Activated CD4-positive, alpha-beta T cell treated with anti-CD3 and anti-CD28 coated beads, Interleukin-2, amount 10 ng/mL, durations not matched to agents 7 days and 5 days (primary cell): Measurements from ENCODE around the gene SLC41A1. TPM values are rescaled to one million over a fixed set of nuclear protein-coding genes. Genes with fewer than 3 reads are reported as not detected.

Experiments used
- CTCF ChIA-PET: fragments of 350-600 bp; sonication (Branson Sonifier 250); formaldehyde crosslinking; loops from one replicate; lab custom pipeline; 2021; ENCODE audit warnings: antibody characterized with exemption; lab: Charles Lee
- POLR2A ChIA-PET: fragments of 350-600 bp; sonication (Branson Sonifier 250); formaldehyde crosslinking; loops from one replicate; lab custom pipeline; 2021; ENCODE audit warnings: antibody characterized with exemption; lab: Charles Lee
- DNase-seq: peaks from one replicate; pipeline ENCODE4 v3.0.0-alpha.2; 2020
- H3K27ac Mint-ChIP-seq: one replicate; pipeline ENCODE4 v1.8.0; 2021; ENCODE audit warnings: mild to moderate bottlenecking, moderate library complexity, mixed read lengths
- H3K27me3 Mint-ChIP-seq: one replicate; pipeline ENCODE4 v1.8.0; 2021; ENCODE audit warnings: mixed read lengths
- H3K36me3 Mint-ChIP-seq: one replicate; pipeline ENCODE4 v1.8.0; 2021; ENCODE audit warnings: low read depth, mixed read lengths
- H3K4me1 Mint-ChIP-seq: one replicate; pipeline ENCODE4 v1.8.0; 2021; ENCODE audit warnings: mixed read lengths
- H3K4me3 Mint-ChIP-seq: one replicate; pipeline ENCODE4 v1.8.0; 2021; ENCODE audit warnings: mild to moderate bottlenecking, moderate library complexity, mixed read lengths
- H3K9me3 Mint-ChIP-seq: one replicate; pipeline ENCODE4 v1.8.0; 2021; ENCODE audit warnings: mixed read lengths
- total RNA-seq, 2 experiments: library from RNA; stranded (reverse); gene quantifications; one replicate each; pipeline ENCODE4 v1.2.3, GENCODE V29; 2021

SLC41A1 gene
- total RNA-seq, 2 experiments from 2014 or later = 10.8 to 12.2 TPM

DNA sequence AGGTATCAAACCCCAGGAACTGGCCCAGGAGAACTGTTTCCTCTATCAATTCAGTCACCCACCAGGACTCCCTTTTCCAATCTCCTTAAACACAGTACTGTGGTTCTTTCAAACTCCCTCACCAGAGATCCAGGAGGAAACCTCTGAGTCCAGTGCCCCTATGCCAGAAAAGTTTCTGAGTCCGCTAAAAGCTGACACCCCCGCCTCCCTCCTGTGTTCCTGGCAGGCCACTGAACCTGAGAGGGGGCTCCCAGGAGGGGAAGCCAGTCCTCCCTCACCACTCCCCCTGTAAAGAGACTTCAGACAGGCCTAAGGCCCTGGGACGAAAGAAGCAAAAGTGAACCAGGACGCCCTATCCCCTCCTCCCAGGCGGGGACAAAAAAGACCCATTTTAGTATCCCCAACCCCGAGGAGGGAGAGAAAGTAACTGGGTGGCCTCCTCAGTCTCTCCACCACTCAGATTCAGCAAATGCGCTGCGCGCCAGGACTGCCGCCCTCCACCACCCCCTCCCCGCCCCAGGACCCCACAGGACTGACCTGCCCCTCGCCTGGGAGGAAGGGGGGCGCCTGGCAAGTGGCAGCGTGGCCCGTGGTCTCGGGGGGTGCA, 624 bp downstream of the SLC41A1 start:
- Mint-ChIP-seq H3K36me3 (peaks cover 10% of the 10 kb centered on the region), H3K27me3 (peaks cover 9% of the 10 kb centered on the region), H3K4me1 (peaks cover 33% of the 10 kb centered on the region), H3K9me3 (no peaks in the 10 kb centered on the region), H3K4me3 (peak overlapping the region; percentile 79), H3K27ac (peak overlapping the region; percentile 89)
- CTCF ChIA-PET = interaction anchor here (0.7 to 1.4 kb wide), 3 partner anchors 16 to 416 kb away, joined by 3 read pairs; no protein-coding TSS in a partner anchor
- POLR2A ChIA-PET = interaction anchor here (0.8 kb wide), 1 partner anchor 63 kb away, joined by 3 read pairs; no protein-coding TSS in a partner anchor
- DNase-seq = no peak

- ChIA-PET POLR2A (interaction anchor here (0.8 kb wide), 1 partner anchor 63 kb away, joined by 3 read pairs; no protein-coding TSS in a partner anchor), CTCF (interaction anchor here (0.7 to 1.8 kb wide), 6 partner anchors 12 to 415 kb away, joined by 3 to 5 read pairs (median 3); no protein-coding TSS in a partner anchor)
- Mint-ChIP-seq H3K4me1 (peaks cover 39% of the 10 kb centered on the region), H3K27ac (peak overlapping the region; percentile 89), H3K36me3 (peaks cover 10% of the 10 kb centered on the region), H3K4me3 (peak overlapping the region; percentile 79), H3K27me3 (peaks cover 9% of the 10 kb centered on the region), H3K9me3 (no peaks in the 10 kb centered on the region)
- DNase-seq = no peak
Measured at GRCh38 chr1:205811660-205812059, 1.3 kb downstream of the SLC41A1 start.

DNA sequence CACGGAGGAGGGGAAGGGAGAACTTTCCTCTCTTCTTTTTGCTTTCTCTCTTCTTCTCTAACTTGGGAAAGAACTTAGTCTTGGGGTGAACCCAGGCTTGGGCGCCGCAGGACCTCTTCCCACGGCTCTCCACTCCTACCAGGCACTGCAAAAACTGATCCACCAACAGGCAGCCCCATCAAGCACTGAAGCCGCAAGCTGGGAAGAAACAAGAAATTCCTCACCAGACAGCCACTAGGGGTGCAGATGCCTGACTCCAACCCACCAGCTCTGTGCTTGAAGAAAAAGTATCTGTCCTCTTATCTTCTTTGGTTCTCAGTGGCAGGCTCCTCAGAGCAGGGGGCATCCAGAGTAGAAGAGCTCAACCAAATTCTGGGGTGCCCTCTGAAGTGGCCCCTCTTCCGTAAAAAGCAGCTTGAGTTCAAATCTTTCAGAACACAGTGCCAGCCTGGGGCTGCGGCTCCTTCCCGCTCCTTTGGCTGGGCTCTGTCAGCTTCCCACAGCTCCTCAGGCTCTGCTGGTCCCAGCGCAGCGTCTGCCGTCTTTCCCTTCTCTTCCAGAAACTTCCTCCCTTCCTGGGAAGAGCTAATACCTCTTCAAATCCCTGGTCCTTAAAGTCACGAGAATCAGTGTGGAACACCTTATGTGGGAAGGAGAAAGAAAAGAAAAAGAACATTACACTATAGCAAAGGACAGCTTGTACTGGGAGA, 2.4 kb downstream of the SLC41A1 start:
- Mint-ChIP-seq H3K27me3 (peaks cover 9% of the 10 kb centered on the region), H3K4me1 (peaks cover 49% of the 10 kb centered on the region), H3K4me3 (no peak overlapping the region), H3K27ac (no peak overlapping the region), H3K9me3 (no peaks in the 10 kb centered on the region), H3K36me3 (peaks cover 10% of the 10 kb centered on the region)
- CTCF ChIA-PET = interaction anchor here (0.6 to 1.8 kb wide), 4 partner anchors 11 to 414 kb away, joined by 3 to 5 read pairs (median 4); no protein-coding TSS in a partner anchor
- POLR2A ChIA-PET = interaction anchor here (0.6 kb wide), 1 partner anchor 78 kb away, joined by 3 read pairs; no protein-coding TSS in a partner anchor
- DNase-seq = no peak

- peaks cover 56% of the 10 kb centered on the region for H3K4me1 Mint-ChIP-seq
- no peaks in the 10 kb centered on the region for H3K9me3 Mint-ChIP-seq
- ChIA-PET POLR2A (no interaction called here), CTCF (interaction anchor here (1.8 kb wide), 1 partner anchor 28 kb away, joined by 5 read pairs; no protein-coding TSS in a partner anchor)
- H3K4me3 Mint-ChIP-seq = no peak overlapping the region
- no peak for DNase-seq
- H3K27me3 Mint-ChIP-seq = peaks cover 9% of the 10 kb centered on the region
- H3K27ac Mint-ChIP-seq = no peak overlapping the region
- H3K36me3 Mint-ChIP-seq = peaks cover 10% of the 10 kb centered on the region
Measured at GRCh38 chr1:205809942-205810345, 3.1 kb downstream of the SLC41A1 start.

DNA sequence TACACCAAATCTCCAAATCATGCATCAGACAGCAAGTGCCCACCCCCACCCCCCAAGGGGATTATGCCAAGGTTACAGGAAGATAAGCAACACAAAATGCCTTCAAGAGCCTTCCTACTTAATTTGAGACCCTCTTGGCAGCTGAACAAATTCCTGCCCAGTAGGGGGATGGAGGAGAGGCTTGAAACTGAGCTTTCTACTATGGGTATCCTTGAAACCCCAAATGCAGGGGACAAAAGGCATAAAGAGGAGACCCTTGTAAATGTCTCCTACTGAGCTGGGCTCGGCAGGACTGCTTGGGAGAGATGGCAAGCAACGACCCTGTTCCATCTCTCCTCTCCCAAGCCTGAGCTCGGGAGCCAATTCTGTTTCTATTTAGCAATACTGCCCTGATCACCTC, 3.5 kb downstream of the SLC41A1 start:
- Mint-ChIP-seq H3K27me3 (peaks cover 6% of the 10 kb centered on the region), H3K4me3 (no peak overlapping the region), H3K4me1 (peaks cover 60% of the 10 kb centered on the region), H3K27ac (no peak overlapping the region), H3K9me3 (no peaks in the 10 kb centered on the region), H3K36me3 (peaks cover 10% of the 10 kb centered on the region)
- CTCF ChIA-PET = interaction anchor here (1.1 kb wide), 1 partner anchor 18 kb away, joined by 3 read pairs; no protein-coding TSS in a partner anchor
- no peak for DNase-seq
- POLR2A ChIA-PET = no interaction called here

GRCh38 chr1:205805082-205805711, 7.8 kb downstream of the SLC41A1 start:
- Mint-ChIP-seq H3K9me3 (no peaks in the 10 kb centered on the region), H3K27ac (peak overlapping the region; percentile 67), H3K4me1 (peaks cover 35% of the 10 kb centered on the region), H3K4me3 (no peak overlapping the region), H3K27me3 (no peaks in the 10 kb centered on the region), H3K36me3 (peaks cover 7% of the 10 kb centered on the region)
- DNase-seq = peak; percentile 23
- CTCF ChIA-PET = interaction anchor here (0.6 to 3.0 kb wide), 9 partner anchors 10 to 281 kb away, joined by 3 to 10 read pairs (median 3); no protein-coding TSS in a partner anchor
- POLR2A ChIA-PET = no interaction called here

- ChIA-PET POLR2A (no interaction called here), CTCF (interaction anchor here (0.6 to 3.0 kb wide), 10 partner anchors 9 to 280 kb away, joined by 3 to 10 read pairs (median 3); no protein-coding TSS in a partner anchor)
- Mint-ChIP-seq H3K4me3 (no peak overlapping the region), H3K27me3 (no peaks in the 10 kb centered on the region), H3K4me1 (peaks cover 35% of the 10 kb centered on the region), H3K36me3 (peaks cover 4% of the 10 kb centered on the region), H3K27ac (peak overlapping the region; percentile 67), H3K9me3 (no peaks in the 10 kb centered on the region)
- no peak for DNase-seq
Measured at GRCh38 chr1:205804605-205805004, 8.4 kb downstream of the SLC41A1 start.

DNA sequence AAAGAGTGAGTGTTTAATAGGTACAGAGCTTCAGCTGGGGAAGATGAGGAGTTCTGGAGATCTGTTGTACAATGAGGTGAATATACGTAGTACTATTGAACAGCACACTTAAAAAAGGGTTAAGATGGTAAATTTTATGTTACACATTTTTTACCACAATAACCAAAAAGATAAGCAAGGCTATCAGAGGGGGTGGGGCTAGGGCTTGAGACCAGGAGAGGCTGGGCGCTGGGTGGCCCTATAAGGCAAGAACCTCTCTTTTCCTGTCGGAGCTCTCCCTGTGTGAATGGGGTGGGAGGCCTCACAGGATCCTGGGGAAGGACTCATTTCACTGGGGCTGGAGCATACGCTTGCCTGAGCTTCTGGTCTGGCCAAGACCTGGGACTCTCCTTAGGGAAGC, 9.0 kb downstream of the SLC41A1 start:
- H3K27me3 Mint-ChIP-seq = no peaks in the 10 kb centered on the region
- CTCF ChIA-PET = interaction anchor here (1.1 to 1.6 kb wide), 6 partner anchors 9 to 213 kb away, joined by 3 to 7 read pairs (median 3); no protein-coding TSS in a partner anchor
- no peak overlapping the region for H3K4me3 Mint-ChIP-seq
- peaks cover 2% of the 10 kb centered on the region for H3K36me3 Mint-ChIP-seq
- H3K4me1 Mint-ChIP-seq = peaks cover 30% of the 10 kb centered on the region
- no peak overlapping the region for H3K27ac Mint-ChIP-seq
- no peak for DNase-seq
- H3K9me3 Mint-ChIP-seq = no peaks in the 10 kb centered on the region
- POLR2A ChIA-PET = no interaction called here

DNA sequence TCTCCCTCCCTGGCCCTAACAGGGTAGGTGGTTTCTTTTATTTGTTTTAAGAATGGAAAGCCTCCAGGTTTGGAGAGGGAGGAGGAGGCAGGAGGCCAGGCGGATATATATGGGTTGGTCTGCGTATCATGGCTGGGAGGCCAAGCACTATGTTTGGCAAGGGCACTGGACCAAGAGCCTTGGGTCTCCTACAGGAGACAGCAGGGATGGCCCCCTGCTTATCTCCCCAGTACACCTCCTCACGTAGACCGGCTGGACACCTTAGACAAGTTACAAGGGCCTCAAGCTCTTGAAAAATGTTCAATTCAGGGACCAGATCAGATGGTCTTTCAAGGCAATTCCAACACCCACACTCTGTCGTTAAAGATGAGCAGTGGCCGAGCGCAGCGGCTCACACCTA, 10.9 kb downstream of the SLC41A1 start:
- H3K9me3 Mint-ChIP-seq = no peaks in the 10 kb centered on the region
- POLR2A ChIA-PET = no interaction called here
- peaks cover 2% of the 10 kb centered on the region for H3K36me3 Mint-ChIP-seq
- H3K27me3 Mint-ChIP-seq = no peaks in the 10 kb centered on the region
- CTCF ChIA-PET = interaction anchor here (1.2 kb wide), 3 partner anchors 9 to 16 kb away, joined by 4 to 5 read pairs (median 5); no protein-coding TSS in a partner anchor
- no peak for DNase-seq
- H3K4me3 Mint-ChIP-seq = no peak overlapping the region
- H3K4me1 Mint-ChIP-seq = peaks cover 28% of the 10 kb centered on the region
- no peak overlapping the region for H3K27ac Mint-ChIP-seq

DNA sequence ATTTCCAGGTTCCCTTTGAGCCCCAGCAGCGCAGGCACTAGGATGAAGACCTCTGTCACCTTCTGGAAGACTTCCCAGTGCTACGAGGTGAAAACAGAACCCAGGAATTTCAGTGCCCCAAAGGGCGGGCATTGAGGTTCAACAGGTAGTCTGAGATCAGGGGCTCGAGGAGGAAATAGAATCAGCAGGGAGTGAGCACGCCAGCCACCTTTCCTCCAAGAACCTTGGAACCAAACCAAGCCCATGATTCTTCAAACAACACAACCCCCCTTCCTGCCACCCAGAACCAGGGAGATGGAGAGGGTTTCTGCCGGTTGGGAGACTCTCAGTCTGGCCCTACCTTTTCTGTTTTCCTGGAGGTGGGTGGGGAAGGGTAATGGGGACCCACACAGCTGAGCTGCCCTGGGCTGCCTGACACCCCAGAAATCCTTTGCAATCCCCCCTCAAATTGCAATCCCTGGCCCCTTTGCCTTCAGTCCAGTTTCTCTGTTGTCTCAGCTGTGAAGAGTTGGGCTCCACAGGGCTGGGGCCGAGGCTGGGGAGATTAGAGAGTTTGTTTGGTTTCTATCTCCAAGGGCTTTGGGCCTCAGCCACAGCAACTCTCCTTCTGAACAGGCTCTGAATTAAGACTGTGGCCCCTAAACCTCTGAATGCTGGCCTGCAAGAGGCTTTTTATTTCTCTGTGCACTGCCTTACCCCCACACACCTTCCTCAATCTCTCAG, 11.9 kb downstream of the SLC41A1 start:
- no peak overlapping the region for H3K27ac Mint-ChIP-seq
- ChIA-PET POLR2A (no interaction called here), CTCF (interaction anchor here (0.6 to 1.2 kb wide), 4 partner anchors 8 to 69 kb away, joined by 4 to 5 read pairs (median 5); no protein-coding TSS in a partner anchor)
- no peaks in the 10 kb centered on the region for H3K27me3 Mint-ChIP-seq
- peaks cover 2% of the 10 kb centered on the region for H3K36me3 Mint-ChIP-seq
- peaks cover 20% of the 10 kb centered on the region for H3K4me1 Mint-ChIP-seq
- no peaks in the 10 kb centered on the region for H3K9me3 Mint-ChIP-seq
- no peak overlapping the region for H3K4me3 Mint-ChIP-seq
- no peak for DNase-seq

GRCh38 chr1:205800427-205800826, 12.6 kb downstream of the SLC41A1 start:
- Mint-ChIP-seq H3K9me3 (no peaks in the 10 kb centered on the region), H3K4me3 (no peak overlapping the region), H3K36me3 (peaks cover 2% of the 10 kb centered on the region), H3K4me1 (peaks cover 13% of the 10 kb centered on the region), H3K27ac (no peak overlapping the region), H3K27me3 (no peaks in the 10 kb centered on the region)
- ChIA-PET POLR2A (no interaction called here), CTCF (interaction anchor here (0.6 kb wide), 1 partner anchor 70 kb away, joined by 5 read pairs; no protein-coding TSS in a partner anchor)
- DNase-seq = no peak

GRCh38 chr1:205798577-205798976, 14.4 kb downstream of the SLC41A1 start:
- no peaks in the 10 kb centered on the region for H3K9me3 Mint-ChIP-seq
- no peak for DNase-seq
- H3K36me3 Mint-ChIP-seq = peaks cover 2% of the 10 kb centered on the region
- no peak overlapping the region for H3K4me3 Mint-ChIP-seq
- no peaks in the 10 kb centered on the region for H3K27me3 Mint-ChIP-seq
- H3K27ac Mint-ChIP-seq = no peak overlapping the region
- H3K4me1 Mint-ChIP-seq = peaks cover 4% of the 10 kb centered on the region
- POLR2A ChIA-PET = no interaction called here
- CTCF ChIA-PET = no interaction called here
